Measurements from ENCODE around the gene RASGRP4. TPM values are rescaled to one million over a fixed set of nuclear protein-coding genes. Genes with fewer than 3 reads are reported as not detected.

Gene RASGRP4
- total and polyA plus RNA-seq, 4 donors: 3.5 to 39.0 (median 8.7) TPM

GRCh38 chr19:38445362-38445761 lies 19.3 kb upstream of the RASGRP4 start:
- Histone ChIP-seq H3K27me3 (ENCODE audit: control insufficient read depth in 3 of 3, insufficient read depth in 3 of 3, low read length in 2 of 3) (no peaks in the 10 kb centered on the region), H3K4me3 (no peak overlapping the region), H3K9me3 (ENCODE audit: control insufficient read depth in 4 of 4, insufficient read depth in 3 of 4, low read length in 3 of 4) (no peaks in the 10 kb centered on the region), H3K4me1 (ENCODE audit: control insufficient read depth in 5 of 5, insufficient read depth in 5 of 5, low read length in 5 of 5) (no peaks in the 10 kb centered on the region), H3K9ac (ENCODE audit: insufficient read depth in 1 of 2, low read length in 2 of 2) (no peak overlapping the region), H3K27ac (ENCODE audit: low read depth in 1 of 2, low read length in 1 of 2) (no peak overlapping the region), H3K36me3 (ENCODE audit: control insufficient read depth in 4 of 4, insufficient read depth in 4 of 4, low read length in 4 of 4) (no peaks in the 10 kb centered on the region)
- 94 to 97% methylated on average over 7 of the region's 7 CpGs for WGBS, 2 donors
- DNase-seq: no peak
- ATAC-seq (ENCODE audit: insufficient read depth, low FRiP score): no peak
- TF ChIP-seq CTCF (IDR thresholded peaks at IDR 0.05; ENCODE audit: control extremely low read depth, extremely low read depth): no peak

GRCh38 chr19:38444026-38444425 lies 18.0 kb upstream of the RASGRP4 start:
- no peaks in the 10 kb centered on the region for H3K9me3 ChIP-seq (ENCODE audit: control insufficient read depth in 4 of 4, insufficient read depth in 3 of 4, low read length in 3 of 4)
- 88 to 97% methylated on average over 7 of the region's 7 CpGs for WGBS, 2 donors
- no peak for ATAC-seq (ENCODE audit: insufficient read depth, low FRiP score)
- no peak overlapping the region for H3K27ac ChIP-seq (ENCODE audit: low read depth in 1 of 2, low read length in 1 of 2)
- no peaks in the 10 kb centered on the region for H3K4me1 ChIP-seq (ENCODE audit: control insufficient read depth in 5 of 5, insufficient read depth in 5 of 5, low read length in 5 of 5)
- H3K9ac ChIP-seq (ENCODE audit: insufficient read depth in 1 of 2, low read length in 2 of 2): no peak overlapping the region
- H3K4me3 ChIP-seq: no peak overlapping the region
- no peaks in the 10 kb centered on the region for H3K36me3 ChIP-seq (ENCODE audit: control insufficient read depth in 4 of 4, insufficient read depth in 4 of 4, low read length in 4 of 4)
- H3K27me3 ChIP-seq (ENCODE audit: control insufficient read depth in 3 of 3, insufficient read depth in 3 of 3, low read length in 2 of 3): no peaks in the 10 kb centered on the region
- no peak for TF ChIP-seq CTCF (IDR thresholded peaks at IDR 0.05; ENCODE audit: control extremely low read depth, extremely low read depth)
- DNase-seq: no peak

GRCh38 chr19:38443458-38443999 lies 17.5 kb upstream of the RASGRP4 start:
- Histone ChIP-seq H3K27me3 (ENCODE audit: control insufficient read depth in 3 of 3, insufficient read depth in 3 of 3, low read length in 2 of 3) (no peaks in the 10 kb centered on the region), H3K36me3 (ENCODE audit: control insufficient read depth in 4 of 4, insufficient read depth in 4 of 4, low read length in 4 of 4) (no peaks in the 10 kb centered on the region), H3K9ac (ENCODE audit: insufficient read depth in 1 of 2, low read length in 2 of 2) (no peak overlapping the region), H3K4me3 (no peak overlapping the region), H3K9me3 (ENCODE audit: control insufficient read depth in 4 of 4, insufficient read depth in 3 of 4, low read length in 3 of 4) (no peaks in the 10 kb centered on the region), H3K27ac (ENCODE audit: low read depth in 1 of 2, low read length in 1 of 2) (no peak overlapping the region), H3K4me1 (ENCODE audit: control insufficient read depth in 5 of 5, insufficient read depth in 5 of 5, low read length in 5 of 5) (no peaks in the 10 kb centered on the region)
- ATAC-seq (ENCODE audit: insufficient read depth, low FRiP score) (no peak), DNase-seq (no peak)
- WGBS, 2 donors: 87 to 95% methylated on average over 15 of the region's 15 CpGs
- no peak for TF ChIP-seq CTCF (IDR thresholded peaks at IDR 0.05; ENCODE audit: control extremely low read depth, extremely low read depth)

GRCh38 chr19:38442736-38443135 lies 16.7 kb upstream of the RASGRP4 start:
- Histone ChIP-seq H3K9me3 (ENCODE audit: control insufficient read depth in 4 of 4, insufficient read depth in 3 of 4, low read length in 3 of 4) (no peaks in the 10 kb centered on the region), H3K27me3 (ENCODE audit: control insufficient read depth in 3 of 3, insufficient read depth in 3 of 3, low read length in 2 of 3) (no peaks in the 10 kb centered on the region), H3K9ac (ENCODE audit: insufficient read depth in 1 of 2, low read length in 2 of 2) (no peak overlapping the region), H3K27ac (ENCODE audit: low read depth in 1 of 2, low read length in 1 of 2) (no peak overlapping the region), H3K36me3 (ENCODE audit: control insufficient read depth in 4 of 4, insufficient read depth in 4 of 4, low read length in 4 of 4) (no peaks in the 10 kb centered on the region), H3K4me1 (ENCODE audit: control insufficient read depth in 5 of 5, insufficient read depth in 5 of 5, low read length in 5 of 5) (no peaks in the 10 kb centered on the region), H3K4me3 (no peak overlapping the region)
- 86 to 87% methylated on average over 9 of the region's 9 CpGs for WGBS, 2 donors
- DNase-seq (no peak), ATAC-seq (ENCODE audit: insufficient read depth, low FRiP score) (no peak)
- TF ChIP-seq CTCF (IDR thresholded peaks at IDR 0.05; ENCODE audit: control extremely low read depth, extremely low read depth): no peak

Measured in lung (tissue), 12 donors.